Inflammatory macrophage treated with lipopolysaccharide for 4 hours (primary cell): ENCODE results near the gene PXN.
"Not testable (repeated sequence)": the region's sequence is repeated elsewhere in the genome, so short reads cannot be mapped to it uniquely, and the experiment has no call there.

Source experiments
- DNase-seq: peaks from one replicate; pipeline ENCODE4 v3.0.0-alpha.2; 2020

PXN gene

GRCh38 chr12:120261951-120262851 lies 3.3 kb downstream of the PXN start:
- DNase-seq: peak; percentile 43

- no peak for DNase-seq
Observed at GRCh38 chr12:120260607-120261006, 4.9 kb downstream of the PXN start.

- DNase-seq: no peak
Observed at GRCh38 chr12:120259418-120260202, 5.9 kb downstream of the PXN start.

GRCh38 chr12:120258323-120258896 lies 7.1 kb downstream of the PXN start:
- no peak for DNase-seq

- DNase-seq: no peak
Observed at GRCh38 chr12:120257041-120257821, 8.3 kb downstream of the PXN start.

- DNase-seq: no peak
Observed at GRCh38 chr12:120254809-120255208, 10.7 kb downstream of the PXN start.

GRCh38 chr12:120253313-120253712 lies 12.2 kb downstream of the PXN start:
- peak; percentile 68 for DNase-seq

- peak; percentile 79 for DNase-seq
Observed at GRCh38 chr12:120252071-120252906, 13.2 kb downstream of the PXN start.

- DNase-seq: not testable (repeated sequence)
Observed at GRCh38 chr12:120251364-120252070, 14.0 kb downstream of the PXN start.

GRCh38 chr12:120249875-120250795 lies 15.4 kb downstream of the PXN start:
- peak; percentile 39 for DNase-seq

GRCh38 chr12:120249266-120249874 lies 16.2 kb downstream of the PXN start:
- no peak for DNase-seq

GRCh38 chr12:120247621-120248030 lies 17.9 kb downstream of the PXN start:
- no peak for DNase-seq

- no peak for DNase-seq
Observed at GRCh38 chr12:120247183-120247582, 18.3 kb downstream of the PXN start.

GRCh38 chr12:120246705-120247104 lies 18.8 kb downstream of the PXN start:
- not testable (repeated sequence) for DNase-seq

- DNase-seq: no peak
Observed at GRCh38 chr12:120242971-120243699, 22.4 kb downstream of the PXN start.

GRCh38 chr12:120242275-120242799 lies 23.2 kb downstream of the PXN start:
- DNase-seq: no peak

GRCh38 chr12:120241561-120242274 lies 23.8 kb downstream of the PXN start:
- no peak for DNase-seq

GRCh38 chr12:120240495-120240833 lies 25.1 kb downstream of the PXN start:
- no peak for DNase-seq
